Stimulated activated CD8-positive, alpha-beta memory T cell treated with anti-CD3 and anti-CD28 coated beads, Interleukin-15, amount 100 ng/mL, for 1 hour (primary cell): ENCODE measurements around the gene UTP25.
"Not testable (repeated sequence)": the region's sequence is repeated elsewhere in the genome, so short reads cannot be mapped to it uniquely, and the experiment has no call there.

Experiments used
- DNase-seq: peaks from one replicate; pipeline ENCODE4 v3.0.0-alpha.2; 2020; ENCODE audit warnings: low read depth

The UTP25 gene

DNA sequence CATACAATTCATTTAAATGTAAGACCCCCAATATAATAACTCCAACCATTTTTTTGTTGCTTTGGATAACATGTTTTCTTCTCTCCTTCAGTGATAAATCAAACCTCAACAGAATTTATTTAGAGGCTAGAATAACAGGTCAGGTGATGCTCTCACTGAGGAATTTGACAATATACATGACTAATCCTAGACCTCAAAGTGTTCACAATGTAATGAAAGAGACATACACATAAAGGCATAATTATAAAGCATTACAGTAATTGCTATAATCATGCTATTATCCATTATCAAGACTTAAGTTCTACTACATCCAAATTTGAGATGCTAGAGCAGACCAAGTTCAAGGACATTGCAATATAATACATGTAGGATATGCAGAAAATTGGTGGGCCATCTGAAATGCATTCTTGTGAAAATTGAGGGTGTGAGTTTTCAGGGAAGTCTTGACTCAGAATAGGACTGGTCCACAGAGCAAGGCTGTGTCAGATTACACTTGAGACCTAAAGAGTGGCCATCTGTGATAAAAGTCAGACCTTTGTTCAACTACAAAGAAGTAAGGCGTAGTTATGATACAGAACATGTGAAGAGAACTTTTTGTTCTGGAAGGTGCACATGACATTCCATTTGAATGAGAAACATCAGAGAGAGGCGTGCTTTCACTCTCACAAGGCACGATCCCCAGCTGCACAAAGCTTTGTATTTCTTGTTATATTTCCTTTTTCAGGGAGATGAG, 45.5 kb downstream of the UTP25 start:
- DNase-seq, result no peak

DNA sequence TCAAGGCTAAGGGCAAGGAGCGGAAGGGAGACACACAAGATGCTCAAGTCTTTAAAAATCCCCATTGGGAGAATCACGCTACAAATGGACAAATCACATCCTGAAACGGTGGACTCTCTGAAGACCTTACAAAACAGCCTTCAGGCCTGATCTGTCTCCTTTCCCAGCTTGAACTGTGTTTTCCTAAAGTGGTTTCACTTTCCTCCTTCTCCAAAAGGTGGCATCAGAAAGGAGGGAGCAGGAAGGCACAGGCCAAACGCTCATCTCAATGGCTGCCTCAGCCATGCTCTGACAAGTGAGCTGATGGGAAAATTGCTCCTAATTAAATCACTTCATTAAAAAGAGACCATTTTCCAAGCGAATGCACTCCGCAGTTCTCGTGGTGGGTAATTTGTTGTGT, 47.7 kb downstream of the UTP25 start:
- DNase-seq, result no peak

DNA sequence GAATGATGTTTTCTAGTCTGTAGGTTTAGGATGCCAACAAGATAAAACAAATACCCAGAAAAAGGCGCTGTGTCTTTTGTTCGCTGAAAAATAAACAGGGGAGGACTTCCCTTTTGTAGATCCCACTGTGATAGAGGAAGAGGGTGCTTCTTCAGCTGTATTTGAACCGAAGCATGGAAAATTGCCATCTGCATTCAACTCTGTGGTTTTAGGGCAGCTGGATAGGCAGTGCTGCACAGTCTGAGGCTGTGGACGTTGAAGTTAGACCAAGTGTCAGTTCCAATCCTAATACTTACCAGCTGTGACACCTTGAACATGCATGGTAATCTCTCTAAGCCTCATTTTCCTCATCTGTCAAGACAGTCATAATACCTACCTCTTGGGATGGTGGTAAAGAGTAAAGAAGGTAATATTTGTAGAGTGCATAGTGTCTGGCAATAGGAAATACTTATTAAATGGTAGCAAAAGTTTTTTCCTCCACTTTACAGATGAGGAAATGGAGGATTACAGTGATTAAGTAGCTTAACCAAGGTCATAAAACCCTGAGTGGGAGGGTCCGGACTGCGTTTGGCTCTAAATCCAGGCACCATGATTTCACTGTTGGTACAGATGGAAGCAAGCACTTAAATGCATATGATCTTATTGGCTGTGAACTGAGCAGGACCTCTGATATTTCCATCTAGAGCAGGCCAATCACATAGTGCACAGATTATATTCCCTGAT, 48.5 kb downstream of the UTP25 start:
- no peak for DNase-seq

DNA sequence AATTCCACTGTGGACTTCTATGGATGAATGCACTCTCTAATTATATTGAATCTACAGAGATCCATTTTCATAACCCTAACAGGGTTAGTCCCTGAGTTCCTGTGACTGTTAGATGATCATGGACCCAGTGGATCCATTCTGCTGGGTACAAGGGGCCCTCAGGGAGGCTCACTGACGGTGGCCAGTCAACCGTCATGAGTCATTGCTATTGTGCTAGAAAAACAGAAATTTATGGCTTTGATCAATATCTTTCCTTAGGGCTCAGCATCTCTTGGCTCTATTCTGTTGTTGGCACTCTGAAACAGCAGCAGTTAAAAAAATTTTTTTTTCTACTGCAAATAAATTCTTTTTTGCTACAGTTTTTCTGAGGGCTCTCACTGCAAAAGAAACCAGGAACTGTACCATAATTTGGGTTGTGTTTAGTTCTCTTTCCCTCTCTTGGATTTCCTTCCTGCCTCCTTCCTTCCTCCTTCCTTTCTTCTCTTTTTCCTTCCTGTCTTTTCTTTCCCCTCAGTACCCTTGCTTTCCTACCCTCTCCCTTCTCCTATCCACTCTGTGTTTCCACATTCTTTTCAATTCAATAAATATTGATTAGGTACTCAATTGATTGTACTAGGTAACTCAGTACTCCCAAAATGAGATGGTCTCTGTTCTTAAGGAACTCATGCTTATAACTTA, 49.5 kb downstream of the UTP25 start:
- DNase-seq, result no peak

DNA sequence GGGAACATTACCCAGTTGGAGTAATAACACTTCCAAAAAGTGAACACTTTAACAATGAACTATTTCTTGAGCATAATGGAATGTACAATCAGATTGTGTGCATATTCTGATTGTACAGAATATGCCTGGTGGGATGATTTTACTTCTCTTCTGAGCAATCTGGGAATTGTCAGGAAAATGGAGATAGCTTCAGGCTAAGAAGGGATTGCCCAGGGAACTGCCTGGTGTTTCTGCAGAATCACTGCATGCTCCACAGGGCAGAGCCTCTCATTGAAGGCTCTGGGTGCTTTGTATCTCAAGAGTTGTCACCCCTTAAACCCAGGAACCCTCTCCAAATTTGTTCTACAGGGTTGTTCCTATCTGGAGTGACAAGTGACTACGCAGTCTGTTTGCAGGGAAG, 51.2 kb downstream of the UTP25 start:
- no peak for DNase-seq

DNA sequence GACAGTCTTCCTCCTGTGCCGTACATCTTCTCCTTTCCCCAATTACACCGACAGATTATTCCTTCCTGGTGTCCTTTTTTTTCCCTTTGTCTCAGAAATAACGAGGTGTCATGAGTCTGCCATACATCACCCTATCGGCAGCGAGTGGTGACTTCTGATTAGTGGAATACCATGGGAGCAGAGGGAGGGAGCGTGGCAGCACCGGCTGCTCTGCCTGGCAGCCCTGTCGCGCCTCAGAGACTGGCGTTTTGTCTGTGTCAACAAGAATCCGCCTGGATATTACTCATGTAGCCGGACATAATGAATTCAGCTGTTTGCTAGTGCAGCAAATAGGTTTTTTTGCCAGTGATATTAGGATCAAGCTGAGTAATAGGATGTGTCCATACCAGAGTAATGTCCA, 51.8 kb downstream of the UTP25 start:
- DNase-seq, result no peak

DNA sequence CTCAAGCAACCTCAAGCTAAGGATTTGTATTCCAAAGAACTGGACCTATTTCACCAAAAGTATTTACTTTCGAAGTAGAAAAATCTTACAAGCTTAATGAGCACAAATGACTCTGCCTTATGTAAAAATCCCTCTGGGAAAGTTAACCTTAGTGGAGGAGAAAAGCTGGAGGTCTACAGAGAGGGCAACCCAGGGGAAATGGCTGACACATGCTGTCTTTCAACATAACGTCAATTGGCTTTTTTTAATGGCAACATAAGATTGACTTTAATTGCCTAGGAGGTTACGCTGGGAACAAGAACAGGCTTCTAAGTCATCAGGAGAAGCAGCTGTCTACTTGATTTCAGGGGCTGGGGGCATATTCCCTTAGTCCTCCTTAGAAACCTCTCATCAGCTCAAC, 52.3 kb downstream of the UTP25 start:
- DNase-seq, result no peak

DNA sequence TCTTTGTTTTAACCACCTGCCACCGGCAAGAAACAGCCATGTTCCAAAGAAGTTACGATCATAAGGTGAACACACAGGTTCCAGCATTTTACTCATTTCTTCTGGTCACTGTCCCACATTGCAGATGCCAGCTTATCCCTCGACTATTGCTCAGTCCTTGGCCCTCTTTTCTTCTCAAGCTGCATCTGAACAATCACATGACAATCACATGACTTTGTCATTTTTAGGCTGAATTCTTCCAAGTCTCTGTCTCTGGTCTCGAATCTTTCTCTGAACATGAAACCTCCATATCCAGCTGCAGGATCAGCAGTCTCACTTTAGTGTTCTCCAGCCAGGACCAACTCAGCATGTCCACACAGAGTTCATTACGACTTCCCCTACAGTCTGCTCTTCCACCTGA, 53.8 kb downstream of the UTP25 start:
- no peak for DNase-seq

DNA sequence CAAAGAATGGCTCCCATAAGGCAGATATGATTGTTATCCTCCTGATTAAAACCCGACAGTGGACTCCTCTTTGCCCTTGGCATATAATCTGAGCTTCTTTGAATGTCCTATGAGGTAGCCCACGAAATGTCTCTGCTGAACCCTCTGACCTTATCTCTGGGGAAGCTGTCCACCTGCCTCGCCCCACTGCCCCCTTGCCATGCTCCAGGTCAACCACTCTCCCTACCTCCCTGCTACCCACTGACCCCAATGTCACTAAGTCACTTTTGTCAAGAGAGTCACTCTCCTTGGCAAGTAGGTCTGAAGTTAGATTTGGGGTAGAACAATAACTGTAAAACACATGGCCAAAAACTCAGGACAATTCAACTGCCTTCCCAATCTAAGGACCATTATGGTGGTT, 54.5 kb downstream of the UTP25 start:
- DNase-seq, result no peak

DNA sequence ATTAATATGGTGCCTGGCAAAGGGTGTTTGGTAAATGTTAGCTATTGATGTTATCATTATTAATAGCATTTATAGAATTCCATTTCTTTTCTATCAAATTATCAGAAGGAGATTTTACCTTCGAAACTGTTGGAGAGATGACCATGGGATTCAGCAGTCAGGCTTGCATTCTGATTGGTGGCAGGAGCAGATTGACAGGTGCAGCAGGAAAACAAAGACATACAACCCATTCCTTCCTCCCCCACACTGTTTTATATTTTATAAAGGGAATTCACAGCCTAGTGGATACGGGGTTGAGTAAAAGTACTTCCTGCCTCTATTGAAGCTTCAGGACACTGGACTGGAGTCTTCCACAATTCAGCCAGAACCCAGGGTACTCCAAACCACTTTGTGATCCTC, 55.2 kb downstream of the UTP25 start:
- no peak for DNase-seq

DNA sequence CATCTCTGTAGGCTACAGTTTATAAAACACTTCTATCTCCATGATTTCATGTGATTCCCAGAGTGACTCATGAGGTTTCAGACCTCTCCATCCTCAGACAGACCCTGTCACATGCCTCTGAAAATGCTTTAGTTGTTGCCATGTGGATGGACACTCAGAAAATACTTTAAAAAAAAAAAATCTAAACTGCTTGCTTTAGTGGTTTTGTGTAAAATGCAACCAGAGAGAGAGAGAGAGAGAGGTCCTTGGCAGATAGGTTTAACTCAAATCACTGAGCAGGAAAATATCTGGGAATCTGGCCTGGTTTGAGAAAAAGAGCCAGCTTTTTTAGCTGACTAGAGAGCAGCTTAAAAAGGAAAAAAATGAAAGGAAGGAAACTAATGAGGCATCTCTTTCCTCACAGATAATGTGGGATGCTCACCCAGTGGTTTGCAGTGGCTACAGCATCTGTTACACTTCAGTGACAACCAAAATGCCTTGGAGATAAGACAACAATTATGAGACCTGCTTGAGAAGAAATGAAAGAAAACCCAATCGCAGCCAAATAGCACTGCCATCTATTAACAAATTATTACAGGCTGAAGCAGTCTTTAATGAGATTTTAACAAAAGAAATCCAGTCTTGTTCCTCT, 55.7 kb downstream of the UTP25 start:
- no peak for DNase-seq

DNA sequence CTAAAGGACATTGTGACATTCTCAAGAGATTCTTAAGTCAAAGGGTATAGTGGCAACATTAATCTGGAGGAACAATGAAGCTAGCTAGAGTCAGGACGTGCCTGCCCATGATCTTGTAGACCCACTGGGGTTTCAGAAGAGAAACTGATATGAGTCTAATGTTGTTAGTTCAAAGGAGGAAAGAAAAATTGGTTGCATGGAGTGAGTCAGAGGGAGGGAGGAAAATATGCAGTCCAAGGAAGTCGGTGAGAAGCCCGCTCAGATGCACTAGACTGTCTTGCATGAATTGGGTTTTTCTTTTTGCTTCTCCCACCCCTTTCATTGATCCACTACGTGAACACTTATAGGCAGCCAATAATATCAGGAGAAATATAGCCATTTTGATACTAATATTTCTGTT, 56.5 kb downstream of the UTP25 start:
- DNase-seq, result no peak

DNA sequence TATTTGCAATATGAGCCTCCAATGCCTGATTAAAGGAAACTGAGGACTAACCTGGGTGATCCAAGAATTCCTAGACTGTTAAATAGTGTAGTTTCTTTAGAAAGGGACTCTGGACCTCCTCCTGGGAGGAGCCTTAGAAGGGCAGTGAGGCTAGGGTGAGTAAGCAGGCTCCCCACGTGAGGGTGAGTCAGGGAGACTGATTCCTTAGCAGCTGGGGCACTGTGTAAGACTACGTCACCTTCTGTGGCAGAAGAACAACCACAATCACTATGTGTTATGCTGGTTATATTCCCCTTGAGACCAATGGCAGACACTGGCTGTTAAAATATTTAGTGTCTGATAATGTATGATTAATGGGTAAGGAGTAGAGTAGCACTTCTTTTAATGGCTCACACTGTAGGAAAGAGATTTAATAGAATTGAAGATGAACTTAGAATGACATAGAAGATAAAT, 56.9 kb downstream of the UTP25 start:
- DNase-seq, result no peak

DNA sequence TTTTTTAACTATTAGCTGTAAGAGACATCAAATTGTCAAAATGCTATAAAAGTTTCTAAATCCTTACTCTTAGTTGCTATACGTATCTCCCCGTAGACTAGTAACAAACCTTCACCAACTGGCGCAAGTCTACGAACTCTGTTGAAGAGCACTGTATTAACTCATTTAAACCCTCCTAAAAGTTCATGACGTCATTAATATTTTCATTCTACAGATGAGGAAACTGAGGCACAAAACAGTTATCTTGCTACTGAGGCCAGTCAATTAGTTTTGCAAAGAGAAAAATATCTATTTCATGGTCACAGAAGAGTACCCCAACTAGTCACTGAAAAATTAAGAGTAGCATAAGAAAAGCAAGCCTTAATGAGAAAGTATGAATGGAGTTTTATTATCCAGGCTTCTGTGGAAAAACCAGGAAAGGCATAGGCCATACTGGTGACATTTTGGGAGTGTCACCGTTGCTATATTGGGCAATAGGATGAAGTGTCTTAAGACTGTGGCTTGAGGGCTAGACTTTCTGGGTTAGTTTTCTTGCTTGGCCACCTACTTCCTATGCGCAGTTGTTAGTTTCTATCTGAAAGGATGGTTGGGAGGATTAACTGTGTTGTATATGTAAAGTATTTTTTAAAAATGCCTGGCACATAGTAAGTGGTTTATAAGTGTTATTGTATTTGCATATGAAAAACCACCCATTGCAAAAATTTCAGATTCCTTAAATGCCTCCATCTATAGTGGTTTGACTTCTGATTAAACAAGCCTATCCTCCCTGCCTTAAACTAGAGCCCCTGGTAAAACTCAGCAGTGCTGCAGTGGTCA, 57.8 kb downstream of the UTP25 start:
- no peak for DNase-seq

DNA sequence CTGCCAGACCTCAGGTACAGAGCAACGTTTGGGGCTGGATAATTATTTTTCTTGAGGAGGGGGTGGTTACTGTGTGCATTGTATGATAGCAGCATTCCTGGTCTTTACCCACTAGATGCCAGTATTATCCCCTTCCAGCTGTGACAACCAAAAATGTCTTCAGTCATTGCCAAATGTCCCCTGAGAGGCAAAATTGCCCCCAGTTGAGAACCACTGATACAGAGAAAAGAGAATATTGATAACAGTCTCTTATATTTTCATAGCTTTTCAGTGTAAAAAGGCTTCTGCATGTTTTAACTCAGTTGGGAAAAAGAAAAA, 58.4 kb downstream of the UTP25 start:
- no peak for DNase-seq

DNA sequence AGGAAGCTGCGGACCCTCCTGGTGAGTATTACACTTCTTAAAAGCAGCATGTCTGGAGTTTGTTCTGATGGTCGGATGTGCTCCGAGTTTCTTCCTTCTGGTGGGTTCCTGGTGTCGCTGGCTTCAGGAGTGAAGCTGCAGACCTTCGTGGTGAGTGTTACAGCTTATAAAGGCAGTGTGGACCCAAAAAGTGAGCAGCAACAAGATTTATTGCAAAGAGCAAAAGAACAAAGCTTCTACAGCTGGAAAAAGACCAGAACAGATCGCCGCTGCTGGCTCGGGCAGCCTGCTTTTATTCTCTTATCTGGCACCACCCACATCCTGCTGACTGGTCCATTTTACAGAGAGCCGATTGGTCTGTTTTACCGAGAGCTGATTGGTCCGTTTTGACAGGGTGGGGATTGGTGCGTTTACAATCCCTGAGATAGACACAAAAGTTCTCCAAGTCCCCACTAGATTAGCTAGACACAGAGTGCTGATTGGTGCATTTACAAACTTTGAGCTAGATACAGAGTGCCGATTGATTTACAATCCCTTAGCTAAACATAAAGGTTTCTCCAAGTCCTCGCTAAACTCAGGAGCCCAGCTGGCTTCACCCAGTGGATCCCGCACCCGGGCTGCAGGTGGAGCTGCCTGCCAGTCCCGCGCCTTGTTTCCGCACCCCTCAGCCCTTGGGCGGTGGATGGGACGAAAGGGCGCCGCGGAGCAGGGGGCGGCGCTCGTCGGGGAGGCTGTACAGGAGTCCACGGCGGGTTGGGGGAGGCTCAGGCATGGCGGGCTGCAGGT, 60.7 kb downstream of the UTP25 start:
- not testable (repeated sequence) for DNase-seq

DNA sequence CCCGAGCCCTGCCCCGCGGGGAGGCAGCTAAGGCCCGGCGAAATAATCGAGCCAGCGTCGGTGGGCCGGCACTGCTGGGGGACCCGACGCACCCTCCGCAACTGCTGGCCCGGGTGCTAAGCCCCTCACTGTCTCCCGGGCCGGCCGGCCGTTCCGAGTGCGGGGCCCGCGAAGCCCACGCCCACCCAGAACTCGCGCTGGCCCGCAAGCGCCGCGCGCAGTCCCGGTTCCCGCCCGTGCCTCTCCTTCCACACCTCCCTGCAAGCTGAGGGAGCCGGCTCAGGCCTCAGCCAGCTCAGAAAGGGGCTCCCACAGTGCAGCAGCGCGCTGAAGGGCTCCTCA, 61.3 kb downstream of the UTP25 start:
- DNase-seq, result no peak

DNA sequence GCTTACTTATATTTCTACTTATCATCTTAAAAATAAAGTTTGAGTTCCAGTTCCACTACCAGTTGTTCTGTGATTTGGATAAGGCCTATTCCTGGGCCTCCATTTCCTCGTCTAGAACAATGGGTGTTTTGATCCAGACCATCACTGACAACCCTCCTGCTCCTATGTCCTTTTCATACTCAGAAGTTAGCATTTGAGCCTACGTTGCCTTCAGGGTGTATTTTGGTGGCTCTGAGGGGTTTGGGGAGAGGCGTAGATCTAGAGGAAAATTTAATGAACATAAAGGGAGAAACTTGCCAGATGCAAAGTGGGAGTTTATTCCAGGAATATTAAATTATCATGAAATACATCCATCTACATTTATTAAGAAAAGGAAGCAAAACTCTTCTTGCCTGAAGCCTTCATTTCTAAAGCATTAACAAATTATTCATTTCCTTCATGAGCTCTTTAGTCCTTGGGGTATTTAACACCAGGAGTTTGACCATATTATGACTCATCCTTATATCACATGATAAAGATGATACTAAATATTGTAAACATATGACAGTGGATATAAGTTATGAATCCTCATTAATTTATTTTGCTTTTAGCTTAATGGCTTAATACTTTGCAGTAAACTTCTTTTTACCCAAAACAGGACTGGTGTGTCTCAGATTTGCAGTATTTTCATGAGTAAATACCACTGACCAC, 63.0 kb downstream of the UTP25 start:
- no peak for DNase-seq

DNA sequence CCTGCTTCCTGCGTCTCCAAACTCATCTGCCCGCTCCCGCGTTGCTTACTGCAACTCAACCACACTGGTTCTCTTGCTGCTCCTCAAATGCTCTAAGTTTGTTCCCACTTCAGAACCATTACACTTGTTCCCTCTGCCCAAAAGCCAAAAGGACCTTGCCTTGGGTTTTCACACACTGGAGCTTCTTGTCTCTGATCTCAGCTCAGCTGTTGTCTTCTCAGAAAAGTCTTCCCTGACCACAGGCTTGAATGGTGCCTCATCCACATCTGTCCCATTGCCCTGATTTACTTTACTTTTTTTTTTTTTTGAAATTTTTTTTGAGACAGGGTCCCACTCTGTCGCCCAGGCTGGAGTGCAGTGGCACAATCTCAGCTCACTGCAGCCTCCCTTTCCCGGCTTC, 66.0 kb downstream of the UTP25 start:
- DNase-seq, result no peak

DNA sequence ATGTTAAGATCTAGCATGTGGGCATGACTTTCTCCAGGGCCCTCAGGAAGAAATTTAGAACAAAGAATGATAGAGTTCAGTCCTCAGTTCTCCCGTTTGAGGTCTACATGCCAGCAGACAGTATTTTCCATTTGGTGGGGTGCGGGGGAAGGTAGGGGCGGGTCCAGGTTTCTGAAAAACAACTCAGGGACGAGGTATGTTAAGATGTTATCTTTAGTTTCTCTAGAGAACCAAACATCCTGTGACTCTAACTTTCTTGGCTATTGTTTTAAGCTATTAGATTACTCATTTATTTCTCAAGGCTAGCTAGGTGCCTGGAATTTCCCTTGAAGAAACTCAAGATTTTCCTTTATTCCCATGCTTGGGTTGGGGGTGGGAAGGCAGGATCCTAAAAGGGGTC, 67.9 kb downstream of the UTP25 start:
- DNase-seq, result no peak

DNA sequence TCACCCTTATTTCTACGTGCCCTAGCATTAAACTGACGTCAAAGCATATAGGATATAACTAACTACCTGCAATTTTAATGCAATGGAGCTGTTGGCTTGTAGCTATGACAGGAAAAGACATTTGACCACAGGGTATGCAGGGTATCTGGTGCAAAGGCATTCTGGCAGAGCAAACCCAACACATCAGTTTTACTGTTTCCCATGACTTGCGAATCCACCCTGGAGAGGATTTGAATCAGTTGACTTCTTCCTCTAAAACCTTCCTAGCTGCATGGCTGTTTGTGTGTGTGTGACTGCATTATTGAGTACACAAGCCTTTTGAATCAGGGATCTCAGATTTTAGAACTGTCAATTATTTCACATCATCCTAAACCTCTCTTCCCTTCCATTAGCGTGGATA, 68.6 kb downstream of the UTP25 start:
- no peak for DNase-seq
